NT2/D1 (cell line): Measurements from ENCODE around the gene FBXO47.
"Not testable (repeated sequence)": the region's sequence is repeated elsewhere in the genome, so short reads cannot be mapped to it uniquely, and the experiment has no call there.

Source experiments
- DNase-seq: peaks from one replicate; pipeline ENCODE4 v3.0.0-alpha.2; 2011; ENCODE audit warnings: low read depth, low spot score
- H3K27me3 ChIP-seq: 2 replicates; pipeline ENCODE4 v1.6.0; 2011; ENCODE audit warnings: mild to moderate bottlenecking; ENCODE audit not compliant: insufficient read length, insufficient read depth
- H3K36me3 ChIP-seq: 2 replicates; pipeline ENCODE4 v1.6.1; 2011; ENCODE audit warnings: mild to moderate bottlenecking, low read length, mixed read lengths; ENCODE audit not compliant: insufficient read depth, insufficient read length
- H3K4me1 ChIP-seq: 2 replicates; pipeline ENCODE4 v1.5.1; 2011; ENCODE audit not compliant: insufficient read depth, insufficient read length
- H3K4me3 ChIP-seq: 2 replicates; pipeline ENCODE4 v1.5.1; 2011; ENCODE audit warnings: low read depth; ENCODE audit not compliant: insufficient read length
- H3K9ac ChIP-seq: 2 replicates; pipeline ENCODE4 v1.6.0; 2011; ENCODE audit warnings: low read depth; ENCODE audit not compliant: insufficient read length
- H3K9me3 ChIP-seq: 2 replicates; pipeline ENCODE4 v1.5.1; 2011; ENCODE audit warnings: mild to moderate bottlenecking, low read length; ENCODE audit not compliant: insufficient read depth
- SUZ12 ChIP-seq: IDR thresholded peaks from 2 replicates; pipeline ENCODE4 v1.6.1; 2011; ENCODE audit not compliant: insufficient read length, insufficient read depth; ENCODE audit errors: extremely low read depth
- YY1 ChIP-seq: IDR thresholded peaks from 2 replicates; pipeline ENCODE4 v1.6.1; 2011; ENCODE audit not compliant: insufficient read length, insufficient read depth
- ZNF274 ChIP-seq: IDR thresholded peaks from 2 replicates; pipeline ENCODE4 v1.6.1; 2011; ENCODE audit warnings: mild to moderate bottlenecking, low read depth, low read length

Gene FBXO47

GRCh38 chr17:38970804-38971203, 3.6 kb upstream of the FBXO47 start:
- no peaks in the 10 kb centered on the region for H3K36me3 ChIP-seq
- H3K4me1 ChIP-seq, result no peaks in the 10 kb centered on the region
- H3K9me3 ChIP-seq, result no peaks in the 10 kb centered on the region
- no peaks in the 10 kb centered on the region for H3K27me3 ChIP-seq
- DNase-seq, result no peak
- no peak overlapping the region for H3K9ac ChIP-seq
- TF ChIP-seq ZNF274 (no peak), YY1 (no peak), SUZ12 (no peak)
- H3K4me3 ChIP-seq, result no peak overlapping the region

GRCh38 chr17:38970128-38970527, 2.9 kb upstream of the FBXO47 start:
- Histone ChIP-seq H3K27me3 (no peaks in the 10 kb centered on the region), H3K9ac (no peak overlapping the region), H3K4me1 (no peaks in the 10 kb centered on the region), H3K36me3 (no peaks in the 10 kb centered on the region), H3K9me3 (no peaks in the 10 kb centered on the region), H3K4me3 (no peak overlapping the region)
- TF ChIP-seq YY1 (no peak), ZNF274 (no peak), SUZ12 (no peak)
- DNase-seq, result no peak

GRCh38 chr17:38969281-38969680, 2.1 kb upstream of the FBXO47 start:
- no peaks in the 10 kb centered on the region for H3K4me1 ChIP-seq
- no peaks in the 10 kb centered on the region for H3K9me3 ChIP-seq
- H3K9ac ChIP-seq, result no peak overlapping the region
- no peaks in the 10 kb centered on the region for H3K27me3 ChIP-seq
- TF ChIP-seq SUZ12 (no peak), ZNF274 (no peak), YY1 (no peak)
- no peaks in the 10 kb centered on the region for H3K36me3 ChIP-seq
- H3K4me3 ChIP-seq, result no peak overlapping the region
- DNase-seq, result no peak

GRCh38 chr17:38961413-38961812, 5.8 kb downstream of the FBXO47 start:
- Histone ChIP-seq H3K27me3 (no peaks in the 10 kb centered on the region), H3K4me3 (no peak overlapping the region), H3K9me3 (no peaks in the 10 kb centered on the region), H3K4me1 (no peaks in the 10 kb centered on the region), H3K36me3 (no peaks in the 10 kb centered on the region), H3K9ac (no peak overlapping the region)
- TF ChIP-seq YY1, result no peak
- no peak for TF ChIP-seq SUZ12
- no peak for TF ChIP-seq ZNF274
- no peak for DNase-seq

GRCh38 chr17:38960402-38960801, 6.8 kb downstream of the FBXO47 start:
- Histone ChIP-seq H3K36me3 (no peaks in the 10 kb centered on the region), H3K9me3 (no peaks in the 10 kb centered on the region), H3K4me1 (no peaks in the 10 kb centered on the region), H3K27me3 (no peaks in the 10 kb centered on the region), H3K4me3 (no peak overlapping the region), H3K9ac (no peak overlapping the region)
- TF ChIP-seq YY1 (no peak), ZNF274 (no peak), SUZ12 (no peak)
- no peak for DNase-seq

- Histone ChIP-seq H3K4me1 (no peaks in the 10 kb centered on the region), H3K9ac (no peak overlapping the region), H3K36me3 (no peaks in the 10 kb centered on the region), H3K4me3 (no peak overlapping the region), H3K27me3 (no peaks in the 10 kb centered on the region), H3K9me3 (no peaks in the 10 kb centered on the region)
- TF ChIP-seq YY1 (no peak), SUZ12 (no peak), ZNF274 (no peak)
- no peak for DNase-seq
Observed at GRCh38 chr17:38959508-38959907, 7.7 kb downstream of the FBXO47 start.

GRCh38 chr17:38958756-38959155, 8.4 kb downstream of the FBXO47 start:
- no peak for DNase-seq
- Histone ChIP-seq H3K4me3 (no peak overlapping the region), H3K9me3 (no peaks in the 10 kb centered on the region), H3K4me1 (no peaks in the 10 kb centered on the region), H3K9ac (no peak overlapping the region), H3K27me3 (no peaks in the 10 kb centered on the region), H3K36me3 (no peaks in the 10 kb centered on the region)
- TF ChIP-seq ZNF274 (no peak), SUZ12 (no peak), YY1 (no peak)

- Histone ChIP-seq H3K9ac (no peak overlapping the region), H3K4me1 (no peaks in the 10 kb centered on the region), H3K4me3 (no peak overlapping the region), H3K27me3 (no peaks in the 10 kb centered on the region), H3K36me3 (no peaks in the 10 kb centered on the region), H3K9me3 (no peaks in the 10 kb centered on the region)
- DNase-seq, result no peak
- TF ChIP-seq ZNF274 (no peak), SUZ12 (no peak), YY1 (no peak)
Observed at GRCh38 chr17:38958326-38958725, 8.9 kb downstream of the FBXO47 start.

- H3K9ac ChIP-seq, result not testable (repeated sequence)
Observed at GRCh38 chr17:38953800-38954199, 13.4 kb downstream of the FBXO47 start.

More at GRCh38 chr17:38953800-38954199, 13.4 kb downstream of the FBXO47 start:
- H3K27me3 ChIP-seq, H3K9me3 ChIP-seq, H3K4me3 ChIP-seq, H3K36me3 ChIP-seq, DNase-seq, H3K4me1 ChIP-seq: not testable (repeated sequence)
